Lower leg skin (tissue), 3 donors: ENCODE measurements around the gene TAX1BP3.

Experiments used
- POLR2A ChIP-seq, 2 donors: fragments of 450-650 bp; IDR thresholded peaks; one replicate each; pipeline ENCODE4 v1.6.1; 2016 to 2017; ENCODE audit warnings: antibody characterized with exemption in 2 of 2, mild to moderate bottlenecking in 1 of 2, moderate library complexity in 1 of 2
- TF ChIP-seq, protein P1 (sequence below), 3 donors: fragments of 450-650 bp; IDR thresholded peaks; one replicate each; pipeline ENCODE4 v1.5.1; 2016; ENCODE audit warnings: antibody characterized with exemption in 3 of 3, mild to moderate bottlenecking in 3 of 3, moderate library complexity in 2 of 3

DNA sequence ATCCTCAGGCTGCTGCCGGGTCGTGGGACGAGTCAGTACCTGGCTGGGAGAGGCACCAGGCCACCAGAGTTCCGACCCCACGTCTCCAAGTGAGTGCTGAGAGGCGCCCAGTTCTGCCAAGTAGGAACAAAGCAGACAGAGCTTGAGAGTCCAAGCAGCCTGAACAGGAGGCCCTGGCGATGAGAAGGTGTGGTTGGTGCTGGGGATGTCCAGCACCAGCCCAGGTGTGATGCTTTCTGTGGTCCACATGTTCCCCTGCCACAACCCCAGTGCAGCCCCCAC, 10.8 kb downstream of the TAX1BP3 start:
- no peak for TF ChIP-seq POLR2A (IDR thresholded peaks at IDR 0.05)
- TF ChIP-seq, protein P1, sequence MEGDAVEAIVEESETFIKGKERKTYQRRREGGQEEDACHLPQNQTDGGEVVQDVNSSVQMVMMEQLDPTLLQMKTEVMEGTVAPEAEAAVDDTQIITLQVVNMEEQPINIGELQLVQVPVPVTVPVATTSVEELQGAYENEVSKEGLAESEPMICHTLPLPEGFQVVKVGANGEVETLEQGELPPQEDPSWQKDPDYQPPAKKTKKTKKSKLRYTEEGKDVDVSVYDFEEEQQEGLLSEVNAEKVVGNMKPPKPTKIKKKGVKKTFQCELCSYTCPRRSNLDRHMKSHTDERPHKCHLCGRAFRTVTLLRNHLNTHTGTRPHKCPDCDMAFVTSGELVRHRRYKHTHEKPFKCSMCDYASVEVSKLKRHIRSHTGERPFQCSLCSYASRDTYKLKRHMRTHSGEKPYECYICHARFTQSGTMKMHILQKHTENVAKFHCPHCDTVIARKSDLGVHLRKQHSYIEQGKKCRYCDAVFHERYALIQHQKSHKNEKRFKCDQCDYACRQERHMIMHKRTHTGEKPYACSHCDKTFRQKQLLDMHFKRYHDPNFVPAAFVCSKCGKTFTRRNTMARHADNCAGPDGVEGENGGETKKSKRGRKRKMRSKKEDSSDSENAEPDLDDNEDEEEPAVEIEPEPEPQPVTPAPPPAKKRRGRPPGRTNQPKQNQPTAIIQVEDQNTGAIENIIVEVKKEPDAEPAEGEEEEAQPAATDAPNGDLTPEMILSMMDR (IDR thresholded peaks at IDR 0.05): no peak
